RWPE2 (cell line): ENCODE results near the gene INO80C.

Source experiments
- ATAC-seq: fragments of 200-7000 bp; cut with Tn5 transposase; 3 replicates; pipeline ENCODE4 v1.9.1; 2021; ENCODE audit warnings: low read depth
- DNase-seq: peaks from one replicate; pipeline ENCODE4 v3.0.0-alpha.2; 2020; ENCODE audit warnings: low spot score
- H3K27ac ChIP-seq: fragments of 450-650 bp; 2 replicates; pipeline ENCODE4 v1.5.1; 2017; ENCODE audit warnings: mild to moderate bottlenecking; ENCODE audit not compliant: poor library complexity, severe bottlenecking
- H3K27me3 ChIP-seq: fragments of 250-450 bp; sonication (Bioruptor Pico); 2 replicates; pipeline ENCODE4 v1.5.1; 2021; ENCODE audit warnings: mild to moderate bottlenecking, moderate library complexity; ENCODE audit not compliant: insufficient read depth, poor library complexity, severe bottlenecking
- H3K36me3 ChIP-seq: fragments of 250-450 bp; sonication (Bioruptor Pico); 2 replicates; pipeline ENCODE4 v1.5.1; 2020; ENCODE audit warnings: low read depth, mild to moderate bottlenecking, moderate library complexity
- H3K4me1 ChIP-seq: fragments of 250-450 bp; sonication (Bioruptor Pico); 2 replicates; pipeline ENCODE4 v1.5.1; 2021; ENCODE audit warnings: mild to moderate bottlenecking, moderate library complexity; ENCODE audit not compliant: insufficient read depth, poor library complexity, severe bottlenecking
- H3K4me3 ChIP-seq: fragments of 250-450 bp; sonication (Bioruptor Pico); 2 replicates; pipeline ENCODE4 v1.5.1; 2021; ENCODE audit warnings: mild to moderate bottlenecking, moderate library complexity; ENCODE audit not compliant: severe bottlenecking
- H3K9me3 ChIP-seq: fragments of 250-450 bp; sonication (Bioruptor Pico); 2 replicates; pipeline ENCODE4 v1.5.1; 2021; ENCODE audit warnings: mild to moderate bottlenecking, moderate library complexity; ENCODE audit not compliant: severe bottlenecking
- CTCF ChIP-seq: fragments of 450-650 bp; IDR thresholded peaks from one replicate; pipeline ENCODE4 v1.5.1; 2017; ENCODE audit warnings: mild to moderate bottlenecking, moderate library complexity; ENCODE audit not compliant: poor library complexity, severe bottlenecking

The INO80C gene

GRCh38 chr18:35438480-35439234 lies 59.1 kb downstream of the INO80C start:
- Histone ChIP-seq H3K36me3 (0 out of 2 replicates have a peak, but pooled peaks cover 4% of the 10 kb centered on the region), H3K4me3 (no peak overlapping the region), H3K4me1 (peaks cover 35% of the 10 kb centered on the region), H3K27ac (no peak overlapping the region), H3K9me3 (peaks cover 11% of the 10 kb centered on the region), H3K27me3 (no peaks in the 10 kb centered on the region)
- ATAC-seq (no peak), DNase-seq (no peak)
- TF ChIP-seq CTCF = no peak

- Histone ChIP-seq H3K4me1 (peaks cover 27% of the 10 kb centered on the region), H3K36me3 (0 out of 2 replicates have a peak, but pooled peaks cover 4% of the 10 kb centered on the region), H3K4me3 (no peak overlapping the region), H3K27me3 (no peaks in the 10 kb centered on the region), H3K9me3 (peaks cover 11% of the 10 kb centered on the region), H3K27ac (no peak overlapping the region)
- no peak for TF ChIP-seq CTCF
- ATAC-seq (no peak), DNase-seq (no peak)
Observed at GRCh38 chr18:35437836-35438235, 59.9 kb downstream of the INO80C start.

GRCh38 chr18:35436076-35436649 lies 61.6 kb downstream of the INO80C start:
- TF ChIP-seq CTCF = no peak
- Histone ChIP-seq H3K9me3 (peaks cover 11% of the 10 kb centered on the region), H3K4me3 (no peak overlapping the region), H3K36me3 (0 out of 2 replicates have a peak, but pooled peaks cover 4% of the 10 kb centered on the region), H3K4me1 (peaks cover 14% of the 10 kb centered on the region), H3K27ac (peak overlapping the region; percentile 72), H3K27me3 (no peaks in the 10 kb centered on the region)
- ATAC-seq (peak; percentile 89), DNase-seq (no peak)

- Histone ChIP-seq H3K4me1 (peaks cover 18% of the 10 kb centered on the region), H3K27ac (peak overlapping the region; percentile 72), H3K4me3 (no peak overlapping the region), H3K27me3 (no peaks in the 10 kb centered on the region), H3K36me3 (0 out of 2 replicates have a peak, but pooled peaks cover 4% of the 10 kb centered on the region), H3K9me3 (peaks cover 11% of the 10 kb centered on the region)
- ATAC-seq (no peak), DNase-seq (no peak)
- TF ChIP-seq CTCF = no peak
Observed at GRCh38 chr18:35435401-35435800, 62.4 kb downstream of the INO80C start.
